Activated naive CD4-positive, alpha-beta T cell treated with anti-CD3 and anti-CD28 coated beads for 36 hours (primary cell): ENCODE measurements around the gene POLR2L. TPM values are rescaled to one million over a fixed set of nuclear protein-coding genes. Genes with fewer than 3 reads are reported as not detected.
A peak's percentile ranks its signal among the peaks of the same experiment; 100 is the strongest.

Experiments used
- CTCF ChIA-PET: fragments of 350-600 bp; sonication (Branson Sonifier 250); formaldehyde crosslinking; loops from one replicate; lab custom pipeline; 2021; ENCODE audit warnings: antibody characterized with exemption; lab: Charles Lee
- DNase-seq: peaks from one replicate; pipeline ENCODE4 v3.0.0-alpha.2; 2020
- H3K27ac Mint-ChIP-seq: one replicate; pipeline ENCODE4 v1.8.0; 2021; ENCODE audit warnings: mild to moderate bottlenecking, mixed read lengths
- H3K27me3 Mint-ChIP-seq: one replicate; pipeline ENCODE4 v1.8.0; 2021; ENCODE audit warnings: low read depth, mixed read lengths
- H3K36me3 Mint-ChIP-seq: one replicate; pipeline ENCODE4 v1.8.0; 2021; ENCODE audit warnings: low read depth, mixed read lengths
- H3K4me1 Mint-ChIP-seq: one replicate; pipeline ENCODE4 v1.8.0; 2021; ENCODE audit warnings: low read depth, mixed read lengths
- H3K4me3 Mint-ChIP-seq: one replicate; pipeline ENCODE4 v1.8.0; 2021; ENCODE audit warnings: mild to moderate bottlenecking, moderate library complexity, mixed read lengths
- H3K9me3 Mint-ChIP-seq: one replicate; pipeline ENCODE4 v1.8.0; 2021; ENCODE audit warnings: mixed read lengths
- intact Hi-C: fragments of 100-400 bp; cut with micrococcal nuclease; formaldehyde crosslinking; loops from one replicate; pipeline ENCODE4 v1.15.1; 2023
- total RNA-seq, 2 experiments: library from RNA; stranded (reverse); gene quantifications; one replicate each; pipeline ENCODE4 v1.2.3, GENCODE V29; 2021

POLR2L gene
- total RNA-seq, 2 experiments from 2014 or later = 68.1 to 68.2 TPM

GRCh38 chr11:802693-803466 lies 39.4 kb downstream of the POLR2L start:
- Mint-ChIP-seq H3K4me3 (peak overlapping the region; percentile 36), H3K36me3 (no peaks in the 10 kb centered on the region), H3K4me1 (peaks cover 12% of the 10 kb centered on the region), H3K27me3 (no peaks in the 10 kb centered on the region), H3K27ac (no peak overlapping the region), H3K9me3 (no peaks in the 10 kb centered on the region)
- intact Hi-C loops = no loop called here
- no peak for DNase-seq
- CTCF ChIA-PET = no interaction called here

- Mint-ChIP-seq H3K4me1 (peaks cover 9% of the 10 kb centered on the region), H3K36me3 (no peaks in the 10 kb centered on the region), H3K27ac (no peak overlapping the region), H3K9me3 (no peaks in the 10 kb centered on the region), H3K27me3 (no peaks in the 10 kb centered on the region), H3K4me3 (no peak overlapping the region)
- CTCF ChIA-PET = no interaction called here
- intact Hi-C loops = no loop called here
- DNase-seq = no peak
Observed at GRCh38 chr11:802018-802617, 40.2 kb downstream of the POLR2L start.

DNA sequence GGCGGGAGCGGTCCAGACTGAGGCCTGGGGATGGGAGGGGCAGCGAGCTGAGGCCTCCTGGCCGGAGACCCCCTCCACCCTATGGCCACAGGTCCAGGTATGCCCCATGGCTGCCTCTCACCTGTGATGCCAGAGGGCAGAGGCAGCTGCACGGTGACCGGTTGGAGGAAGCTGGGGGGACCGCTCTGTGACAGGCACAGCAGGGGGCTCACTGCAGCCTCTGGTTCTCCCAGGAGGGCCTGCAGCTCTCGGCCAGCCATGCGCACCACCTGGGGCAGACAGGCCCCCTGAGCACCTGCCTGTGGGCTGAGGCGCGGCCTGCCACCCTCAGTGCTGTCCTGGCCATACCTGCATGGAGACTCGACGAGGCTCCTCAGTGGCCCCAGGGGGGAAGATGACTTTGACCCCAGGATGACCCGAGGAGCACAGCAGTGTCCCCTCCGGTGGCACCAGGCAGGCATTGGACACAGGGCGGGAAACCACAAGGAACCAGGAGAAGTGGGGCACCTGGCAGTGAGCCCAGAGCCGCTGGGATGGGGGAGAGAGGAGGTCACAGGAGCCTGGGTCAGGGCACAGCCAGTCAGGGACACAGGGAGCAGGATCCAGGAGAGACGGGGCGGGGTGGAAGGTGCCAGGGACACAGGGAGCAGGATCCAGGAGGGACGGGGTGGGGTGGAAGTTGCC lies 41.1 kb downstream of the POLR2L start:
- Mint-ChIP-seq H3K4me1 (peaks cover 11% of the 10 kb centered on the region), H3K36me3 (no peaks in the 10 kb centered on the region), H3K9me3 (no peaks in the 10 kb centered on the region), H3K27ac (no peak overlapping the region), H3K27me3 (no peaks in the 10 kb centered on the region), H3K4me3 (no peak overlapping the region)
- no peak for DNase-seq
- intact Hi-C loops = no loop called here
- CTCF ChIA-PET = no interaction called here

DNA sequence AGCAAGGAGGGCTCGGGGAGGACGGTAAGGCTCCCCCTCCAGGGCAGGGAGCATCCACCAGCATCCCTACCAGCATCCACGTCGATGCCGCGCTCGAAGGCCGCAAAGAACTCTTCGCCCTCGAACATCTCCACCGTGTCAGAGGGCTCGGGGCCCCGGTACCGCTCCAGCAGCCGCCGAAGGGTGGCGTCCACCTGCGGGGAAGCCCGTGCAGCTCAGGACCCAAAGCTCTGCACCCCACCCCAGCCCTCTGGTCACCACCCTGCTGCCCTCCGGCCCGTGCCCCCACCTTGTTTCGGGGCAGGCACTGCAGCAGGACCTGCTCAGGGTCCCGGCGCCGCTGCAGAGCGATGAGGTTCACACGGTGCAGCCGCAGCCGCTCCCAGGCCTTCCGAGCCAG lies 41.9 kb downstream of the POLR2L start:
- CTCF ChIA-PET = no interaction called here
- H3K9me3 Mint-ChIP-seq = no peaks in the 10 kb centered on the region
- intact Hi-C loops = no loop called here
- H3K4me1 Mint-ChIP-seq = peaks cover 14% of the 10 kb centered on the region
- no peaks in the 10 kb centered on the region for H3K27me3 Mint-ChIP-seq
- H3K36me3 Mint-ChIP-seq = no peaks in the 10 kb centered on the region
- no peak overlapping the region for H3K4me3 Mint-ChIP-seq
- DNase-seq = no peak
- H3K27ac Mint-ChIP-seq = no peak overlapping the region

- intact Hi-C loops = loop anchor here (5.0 to 10.0 kb wide), 4 partner anchors 222 to 592 kb away; partner anchors contain the start of genes BET1L, IFITM1, LMNTD2 and PHRF1
- no peaks in the 10 kb centered on the region for H3K9me3 Mint-ChIP-seq
- no peaks in the 10 kb centered on the region for H3K36me3 Mint-ChIP-seq
- no peak for DNase-seq
- H3K4me3 Mint-ChIP-seq = no peak overlapping the region
- no peak overlapping the region for H3K27ac Mint-ChIP-seq
- H3K4me1 Mint-ChIP-seq = peaks cover 18% of the 10 kb centered on the region
- CTCF ChIA-PET = no interaction called here
- no peaks in the 10 kb centered on the region for H3K27me3 Mint-ChIP-seq
Observed at GRCh38 chr11:799641-800316, 42.5 kb downstream of the POLR2L start.

DNA sequence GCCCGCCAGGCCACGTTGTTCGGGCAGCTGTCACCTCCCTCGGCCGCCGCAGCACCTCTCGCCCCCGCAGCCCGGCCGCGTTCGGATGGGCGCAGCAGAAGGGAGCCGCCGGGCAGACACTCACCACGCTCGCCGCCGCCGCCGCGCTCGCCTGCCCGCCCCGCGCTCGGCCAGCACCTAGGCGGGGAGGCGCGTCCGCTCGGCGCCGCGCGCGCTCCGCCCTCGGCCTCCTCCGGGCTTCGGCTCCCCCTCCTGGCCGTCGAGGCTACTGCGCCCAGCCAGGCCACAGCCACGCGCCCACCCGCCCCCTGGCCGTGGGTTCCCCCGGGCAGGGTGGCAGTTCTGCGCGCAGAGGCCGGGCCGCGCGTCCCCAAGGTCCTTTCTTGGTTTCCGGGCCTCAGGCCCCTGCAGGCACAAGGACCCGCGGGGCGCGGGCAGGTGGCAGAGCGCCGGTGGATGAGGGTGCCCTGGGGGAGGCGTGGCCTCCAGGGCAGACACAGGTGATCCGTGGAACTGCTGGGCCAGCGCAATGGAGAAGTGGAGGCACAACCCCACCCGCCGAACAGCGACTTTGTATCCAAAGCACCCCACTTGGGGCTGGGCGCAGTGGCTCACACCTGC lies 44.1 kb downstream of the POLR2L start, which contains the start of gene SLC25A22:
Gene SLC25A22, minus strand, starts transcription at position 189 of the 621 bp plus-strand sequence. CDS start 3,275 bp downstream, outside the sequence.
- intact Hi-C loops = loop anchor here (1.0 to 10.0 kb wide), 5 partner anchors 70 to 591 kb away; partner anchors contain the start of genes BET1L, IFITM1, LMNTD2 and PHRF1
- CTCF ChIA-PET = interaction anchor here (0.7 kb wide), 1 partner anchor 50 kb away, joined by 3 read pairs; no protein-coding TSS in a partner anchor

GRCh38 chr11:797296-798092 lies 44.8 kb downstream of the POLR2L start:
- peak; percentile 85 for DNase-seq
- H3K4me1 Mint-ChIP-seq = peaks cover 12% of the 10 kb centered on the region
- intact Hi-C loops = loop anchor here (1.0 to 10.0 kb wide), 11 partner anchors 8 to 590 kb away; partner anchors contain the start of genes BET1L, CHID1, DEAF1 and IFITM1
- H3K9me3 Mint-ChIP-seq = no peaks in the 10 kb centered on the region
- CTCF ChIA-PET = interaction anchor here (0.6 to 1.3 kb wide), 2 partner anchors 10 to 32 kb away, joined by 3 read pairs; no protein-coding TSS in a partner anchor
- H3K27me3 Mint-ChIP-seq = no peaks in the 10 kb centered on the region
- H3K27ac Mint-ChIP-seq = peak overlapping the region; percentile 37
- H3K4me3 Mint-ChIP-seq = peak overlapping the region; percentile 86
- peaks cover 3% of the 10 kb centered on the region for H3K36me3 Mint-ChIP-seq

More for the DNA sequence above, 44.1 kb downstream of the POLR2L start, which contains the start of gene SLC25A22:
- peak; percentile 82 for DNase-seq
- peaks cover 3% of the 10 kb centered on the region for H3K36me3 Mint-ChIP-seq
- H3K4me1 Mint-ChIP-seq = peaks cover 15% of the 10 kb centered on the region
- no peaks in the 10 kb centered on the region for H3K27me3 Mint-ChIP-seq
- H3K9me3 Mint-ChIP-seq = no peaks in the 10 kb centered on the region
- H3K4me3 Mint-ChIP-seq = peak within 1 kb of the TSS; percentile 86
- H3K27ac Mint-ChIP-seq = peak within 1 kb of the TSS; percentile 37

- Mint-ChIP-seq H3K27me3 (no peaks in the 10 kb centered on the region), H3K27ac (peak overlapping the region; percentile 37), H3K9me3 (no peaks in the 10 kb centered on the region), H3K36me3 (peaks cover 6% of the 10 kb centered on the region), H3K4me3 (peak overlapping the region; percentile 86), H3K4me1 (peaks cover 12% of the 10 kb centered on the region)
- CTCF ChIA-PET = interaction anchor here (0.6 to 1.3 kb wide), 3 partner anchors 11 to 31 kb away, joined by 3 read pairs; partner anchors contain the start of gene GATD1
- no peak for DNase-seq
- intact Hi-C loops = loop anchor here (1.0 to 10.0 kb wide), 13 partner anchors 9 to 589 kb away; partner anchors contain the start of genes BET1L, CHID1, DEAF1 and GATD1
Observed at GRCh38 chr11:796565-797295, 45.6 kb downstream of the POLR2L start.

- Mint-ChIP-seq H3K4me1 (peaks cover 12% of the 10 kb centered on the region), H3K4me3 (peak overlapping the region; percentile 86), H3K36me3 (peaks cover 11% of the 10 kb centered on the region), H3K27ac (peak overlapping the region; percentile 37), H3K9me3 (no peaks in the 10 kb centered on the region), H3K27me3 (no peaks in the 10 kb centered on the region)
- DNase-seq = peak; percentile 90
- intact Hi-C loops = loop anchor here (1.0 to 10.0 kb wide), 10 partner anchors 19 to 589 kb away; partner anchors contain the start of genes BET1L, CHID1, GATD1 and IFITM1
- CTCF ChIA-PET = interaction anchor here (1.0 to 1.1 kb wide), 2 partner anchors 18 to 32 kb away, joined by 3 to 4 read pairs; partner anchors contain the start of gene GATD1
Observed at GRCh38 chr11:795634-796564, 46.4 kb downstream of the POLR2L start.
